Adipose tissue (tissue), 3 donors: ENCODE data around the gene MAPKAPK3. TPM values are rescaled to one million over a fixed set of nuclear protein-coding genes. Genes with fewer than 3 reads are reported as not detected.
A peak's percentile ranks its signal among the peaks of the same experiment; 100 is the strongest.

Experiments
- H3K27ac ChIP-seq: one replicate; pipeline ENCODE4 v1.5.1; 2013; ENCODE audit warnings: low read depth, low read length
- WGBS, 3 donors: extraction: QIAGEN DNeasy Blood & Tissue Kit; methylation state at CpG; one replicate each; pipeline ENCODE4 v1.1.7; 2013; 5-methylcytosine and 5-hydroxymethylcytosine counted together
- polyA plus RNA-seq, 3 donors: library from polyadenylated mRNA; stranded (reverse); fragments of 200-250 nt; gene quantifications; one replicate each; pipeline ENCODE4 v1.2.3, GENCODE V29; 2013
- donor health status: healthy with polysubstance abuse.
- donor health status: Bipolar disorder and iron deficiency.
- donor health status: healthy.

MAPKAPK3 gene
- polyA plus RNA-seq, 3 donors: 25.6 to 31.9 (median 30.6) TPM

GRCh38 chr3:50585919-50586762 lies 30.8 kb upstream of the MAPKAPK3 start:
- no peak overlapping the region for H3K27ac ChIP-seq
- 92 to 94% (median 93%) methylated on average over 6 of the region's 6 CpGs for WGBS, 3 donors

GRCh38 chr3:50586763-50587070 lies 30.2 kb upstream of the MAPKAPK3 start:
- 73 to 80% (median 78%) methylated on average over 3 of the region's 3 CpGs for WGBS, 3 donors
- H3K27ac ChIP-seq: no peak overlapping the region

GRCh38 chr3:50587373-50587772 lies 29.6 kb upstream of the MAPKAPK3 start:
- 89 to 95% (median 94%) methylated on average over 6 of the region's 6 CpGs for WGBS, 3 donors
- no peak overlapping the region for H3K27ac ChIP-seq

GRCh38 chr3:50587806-50588758 lies 28.9 kb upstream of the MAPKAPK3 start:
- H3K27ac ChIP-seq: no peak overlapping the region
- WGBS, 3 donors: 53 to 58% (median 57%) methylated on average over 17 of the region's 17 CpGs

- WGBS, 3 donors: 84 to 91% (median 91%) methylated on average over 4 of the region's 4 CpGs
- H3K27ac ChIP-seq: no peak overlapping the region
These were observed 28.1 kb upstream of the MAPKAPK3 start for GRCh38 chr3:50588759-50589433.

GRCh38 chr3:50591196-50591741 lies 25.7 kb upstream of the MAPKAPK3 start:
- WGBS, 3 donors: 56 to 67% (median 62%) methylated on average over 9 of the region's 9 CpGs
- no peak overlapping the region for H3K27ac ChIP-seq

- 25 to 28% (median 26%) methylated on average over 5 of the region's 5 CpGs for WGBS, 3 donors
These were observed 24.4 kb upstream of the MAPKAPK3 start for GRCh38 chr3:50592568-50592967.

GRCh38 chr3:50594253-50594785 lies 22.6 kb upstream of the MAPKAPK3 start:
- 31 to 46% (median 35%) methylated on average over 2 of the region's 2 CpGs for WGBS, 3 donors
- no peak overlapping the region for H3K27ac ChIP-seq

More at GRCh38 chr3:50592568-50592967, 24.4 kb upstream of the MAPKAPK3 start:
- H3K27ac ChIP-seq: no peak overlapping the region

GRCh38 chr3:50599115-50599715 lies 17.7 kb upstream of the MAPKAPK3 start:
- H3K27ac ChIP-seq: no peak overlapping the region
- WGBS, 3 donors: 81 to 85% (median 83%) methylated on average over 6 of the region's 6 CpGs

GRCh38 chr3:50599716-50600118 lies 17.2 kb upstream of the MAPKAPK3 start:
- H3K27ac ChIP-seq: no peak overlapping the region
- 75 to 84% (median 79%) methylated on average over 1 of the region's 1 CpG for WGBS, 3 donors

- peak overlapping the region; percentile 24 for H3K27ac ChIP-seq
- WGBS, 3 donors: 40 to 78% (median 76%) methylated on average over 9 of the region's 9 CpGs
These were observed 16.7 kb upstream of the MAPKAPK3 start for GRCh38 chr3:50600141-50600753.

GRCh38 chr3:50600841-50601591 lies 15.9 kb upstream of the MAPKAPK3 start:
- peak overlapping the region; percentile 87 for H3K27ac ChIP-seq
- 0 to 2% (median 1%) methylated on average over 14 of the region's 14 CpGs for WGBS, 3 donors

GRCh38 chr3:50602595-50603191 lies 14.3 kb upstream of the MAPKAPK3 start:
- 59 to 80% (median 77%) methylated on average over 9 of the region's 9 CpGs for WGBS, 3 donors
- peak overlapping the region; percentile 30 for H3K27ac ChIP-seq

- 63 to 82% (median 71%) methylated on average over 4 of the region's 4 CpGs for WGBS, 3 donors
- H3K27ac ChIP-seq: no peak overlapping the region
These were observed 13.5 kb upstream of the MAPKAPK3 start for GRCh38 chr3:50603261-50604109.

- H3K27ac ChIP-seq: no peak overlapping the region
- 65 to 80% (median 77%) methylated on average over 5 of the region's 5 CpGs for WGBS, 3 donors
These were observed 12.8 kb upstream of the MAPKAPK3 start for GRCh38 chr3:50604110-50604621.
